GM21447 (cell line): ENCODE results near the gene SCNN1G.
"Not testable (repeated sequence)": the region's sequence is repeated elsewhere in the genome, so short reads cannot be mapped to it uniquely, and the experiment has no call there.

Experiments used
- ATAC-seq: cut with Tn5 transposase; IDR thresholded peaks from one replicate; pipeline ENCODE4 v1.9.1; 2021; ENCODE audit not compliant: unreplicated experiment

The SCNN1G gene

DNA sequence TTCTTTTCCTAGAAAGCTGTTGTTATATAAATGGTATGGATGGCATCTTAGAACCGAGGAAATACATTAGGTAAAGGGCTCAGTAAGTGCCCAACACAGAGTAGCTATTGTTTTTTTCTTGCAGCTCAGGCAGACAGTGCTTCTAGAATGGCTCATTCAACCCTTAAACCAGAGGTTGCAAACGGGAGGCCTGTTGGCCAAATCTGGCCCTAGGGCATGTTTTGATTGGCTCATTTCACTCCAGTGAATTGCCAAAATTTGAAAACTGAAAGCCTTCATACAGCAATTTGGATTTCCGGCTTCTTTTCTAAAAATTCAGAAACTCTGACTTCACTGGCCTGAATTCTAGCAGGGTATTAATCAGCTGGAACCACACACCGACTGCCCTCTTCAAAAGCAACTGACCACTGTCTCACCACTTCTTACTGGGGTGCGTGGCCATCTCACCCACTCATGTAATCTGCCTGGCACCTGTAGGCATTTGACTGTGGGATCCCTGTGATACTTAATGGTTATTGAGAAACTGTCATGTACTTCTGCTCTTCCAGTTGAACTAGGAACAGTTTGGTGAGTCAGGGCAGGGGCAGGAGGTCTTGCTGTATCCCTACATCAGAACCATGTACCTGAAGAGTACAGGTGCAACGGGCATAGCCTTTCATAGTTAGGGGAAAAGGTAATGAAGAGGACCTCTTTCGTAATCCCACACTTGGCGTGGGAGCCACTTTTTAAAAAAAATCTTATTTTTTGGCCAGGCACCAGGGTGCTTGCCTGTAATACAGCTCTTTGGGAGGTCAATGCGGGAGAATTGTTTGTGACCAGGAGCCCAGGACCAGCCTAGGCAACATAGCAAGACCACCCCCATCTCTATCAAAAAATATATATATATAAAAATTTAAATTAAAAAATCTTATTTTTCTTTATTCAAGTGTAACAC lies 66.0 kb downstream of the SCNN1G start:
- no peak for ATAC-seq

DNA sequence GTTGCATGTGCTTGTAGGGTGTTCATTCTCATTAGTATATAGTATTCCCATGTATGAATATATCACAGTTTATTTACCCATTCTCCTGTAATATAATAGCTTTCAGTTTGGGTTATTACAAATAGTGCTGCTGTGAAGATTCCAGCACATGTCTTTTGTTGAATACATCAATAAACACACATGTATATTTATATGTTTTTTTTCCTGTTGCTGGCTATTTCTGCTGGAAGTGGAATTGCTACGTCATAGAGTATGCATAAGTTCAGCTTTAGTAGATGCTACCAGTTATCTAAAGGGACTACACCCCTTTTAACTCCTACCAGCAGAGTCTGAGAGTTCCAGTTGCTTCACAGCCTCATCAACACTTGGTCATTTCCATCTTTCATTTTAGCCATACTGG lies 67.3 kb downstream of the SCNN1G start:
- ATAC-seq, result no peak

DNA sequence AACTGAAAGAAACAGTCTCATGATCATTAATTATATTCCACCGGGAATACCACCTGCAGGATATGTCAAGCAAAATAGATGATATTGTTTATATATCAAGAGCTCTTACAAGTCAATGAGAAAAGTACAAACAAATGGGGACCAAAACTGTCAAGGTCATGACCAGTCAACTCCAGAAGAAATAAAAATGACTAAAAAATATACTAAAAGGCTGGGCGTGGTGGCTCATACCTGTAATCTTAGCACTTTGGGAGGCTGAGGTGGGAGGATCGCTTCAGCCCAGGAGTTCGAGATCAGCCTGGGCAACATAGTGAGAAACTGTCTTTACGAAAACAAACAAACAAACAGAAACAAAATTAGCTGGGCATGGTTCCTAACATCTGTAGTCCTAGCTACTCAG lies 69.8 kb downstream of the SCNN1G start:
- ATAC-seq, result no peak

DNA sequence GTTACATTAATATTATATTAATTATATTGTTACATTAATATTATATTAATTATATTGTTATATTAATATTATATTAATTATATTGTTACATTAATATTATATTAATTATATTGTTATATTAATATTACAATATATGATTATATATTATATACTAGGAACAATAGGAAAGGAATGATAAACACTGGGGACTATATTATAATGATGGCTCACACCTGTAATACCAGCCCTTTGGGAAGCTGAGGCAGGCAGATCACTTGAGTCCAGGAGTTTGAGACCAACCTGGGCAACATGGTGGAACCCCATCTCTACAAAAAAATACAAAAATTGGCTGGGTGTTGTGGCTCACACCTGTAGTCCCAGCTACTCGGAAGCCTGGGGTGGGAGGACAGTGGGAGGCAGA lies 71.1 kb downstream of the SCNN1G start:
- ATAC-seq, result not testable (repeated sequence)

DNA sequence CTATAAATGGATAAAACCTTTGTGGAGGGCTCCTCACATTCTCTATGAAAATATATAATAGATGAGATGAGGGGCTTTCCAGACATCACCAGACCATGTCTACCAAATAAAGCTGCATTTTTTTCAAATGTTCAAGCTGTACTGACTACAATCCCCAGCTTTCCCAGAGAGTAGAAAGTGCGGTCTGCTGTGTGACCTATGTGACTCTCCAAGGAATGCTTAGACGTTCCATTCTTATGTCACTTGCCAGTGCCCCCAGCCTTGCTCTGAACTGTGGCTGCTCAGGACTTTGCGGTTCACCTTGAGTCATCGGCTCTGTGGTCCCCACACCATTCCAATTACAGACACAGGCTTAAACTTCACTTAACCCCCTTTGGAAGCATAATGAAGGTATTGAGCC lies 71.8 kb downstream of the SCNN1G start:
- no peak for ATAC-seq

DNA sequence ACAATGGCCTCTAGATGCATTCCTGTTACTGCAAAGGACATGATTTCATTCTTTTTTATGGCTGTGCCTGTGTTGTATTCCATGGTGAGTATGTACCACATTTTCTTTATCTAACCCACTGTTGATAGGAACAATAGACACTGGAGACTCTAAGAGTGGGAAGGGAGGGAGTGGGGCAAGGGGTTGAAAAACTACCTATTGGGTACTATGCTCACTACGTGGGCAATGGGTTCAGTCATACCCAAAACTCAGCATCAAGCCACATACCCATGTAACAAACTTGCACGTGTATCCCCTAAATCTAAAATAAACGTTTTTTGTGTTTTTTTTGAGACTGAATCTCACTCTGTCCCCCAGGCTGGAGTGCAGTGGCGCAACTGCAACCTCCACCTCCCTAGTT lies 72.5 kb downstream of the SCNN1G start:
- no peak for ATAC-seq

DNA sequence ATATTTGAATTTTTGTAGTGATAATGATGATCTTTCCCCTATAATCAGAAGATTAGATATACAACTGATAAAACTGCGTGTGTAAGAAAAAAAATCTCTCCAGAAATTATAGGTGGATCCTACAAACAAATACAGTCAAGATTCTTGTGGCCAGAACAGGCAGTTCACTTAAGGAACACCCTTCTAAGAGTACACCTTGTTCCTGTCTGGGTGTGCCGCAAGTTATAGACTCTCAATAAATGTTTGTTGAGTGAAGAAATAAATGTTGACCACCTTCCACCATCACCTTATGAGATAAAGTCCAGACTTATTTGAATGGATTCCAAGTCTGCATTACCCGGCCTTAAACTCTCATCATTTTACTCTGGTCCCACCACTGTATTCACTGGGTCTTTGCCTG lies 73.9 kb downstream of the SCNN1G start:
- no peak for ATAC-seq

DNA sequence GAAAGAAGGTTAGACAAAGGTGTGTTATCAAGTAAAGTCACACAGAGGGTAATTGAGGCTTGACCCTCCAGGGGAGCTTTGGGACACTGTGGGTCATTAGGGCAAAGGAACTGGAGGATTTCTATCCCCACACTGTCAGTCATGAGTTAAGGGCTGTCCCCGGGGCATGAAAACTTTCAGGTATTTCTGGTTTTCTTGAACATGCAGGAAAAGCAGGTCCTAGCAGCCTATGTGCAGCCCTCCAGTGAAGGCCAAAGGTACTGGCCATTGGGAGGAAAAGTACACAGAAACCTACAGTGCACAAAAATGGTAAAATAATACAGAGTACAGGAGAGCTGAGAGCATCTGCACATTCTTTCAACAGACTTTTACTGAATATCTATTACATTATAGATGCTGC lies 75.1 kb downstream of the SCNN1G start:
- ATAC-seq, result no peak

DNA sequence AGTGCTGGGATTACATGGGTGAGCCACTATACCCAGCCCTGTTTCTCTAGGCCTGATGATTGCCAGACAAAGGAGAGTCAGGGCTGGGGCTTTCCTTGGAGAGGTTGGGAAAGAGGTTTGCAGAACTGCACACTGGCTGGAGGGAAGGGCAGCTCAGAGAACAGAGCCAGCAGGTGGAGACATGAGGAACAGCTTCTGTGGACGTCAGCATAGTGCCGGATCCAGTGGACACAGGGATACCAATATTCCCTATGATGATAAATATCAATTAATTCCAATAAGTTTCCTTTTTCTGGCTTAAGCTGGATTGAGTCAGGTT lies 76.3 kb downstream of the SCNN1G start:
- no peak for ATAC-seq
